NCI-H2227 treated with DMSO at 0.1 percent for 48 hours (cell line): ENCODE results near the gene DHRS4.
A peak's percentile ranks its signal among the peaks of the same experiment; 100 is the strongest.
"Not testable (repeated sequence)": the region's sequence is repeated elsewhere in the genome, so short reads cannot be mapped to it uniquely, and the experiment has no call there.

Experiments used
- DNase-seq: peaks from one replicate; lab custom pipeline; 2025; lab: John Stamatoyannopoulos, UW

DHRS4 gene

DNA sequence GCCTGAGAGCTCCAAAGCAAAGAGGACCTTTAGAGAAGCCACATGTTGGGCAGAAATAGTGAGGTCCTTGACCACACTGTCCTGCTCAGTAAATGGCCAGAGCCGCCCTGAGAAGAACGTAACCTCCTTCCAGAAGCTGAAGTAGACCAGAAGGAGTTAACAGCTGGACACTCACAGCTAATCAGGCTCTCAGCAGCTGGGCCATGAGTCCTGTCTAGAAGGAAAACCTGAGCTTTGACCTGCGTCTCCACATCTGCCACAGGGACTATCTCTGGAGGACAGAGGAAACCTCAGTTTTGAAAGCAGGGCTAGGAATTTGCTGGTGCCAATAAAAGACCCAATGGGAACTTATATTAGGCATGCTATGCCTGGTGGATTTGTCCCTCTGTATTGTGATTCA lies 12.3 kb upstream of the DHRS4 start:
- DNase-seq, result no peak

DNA sequence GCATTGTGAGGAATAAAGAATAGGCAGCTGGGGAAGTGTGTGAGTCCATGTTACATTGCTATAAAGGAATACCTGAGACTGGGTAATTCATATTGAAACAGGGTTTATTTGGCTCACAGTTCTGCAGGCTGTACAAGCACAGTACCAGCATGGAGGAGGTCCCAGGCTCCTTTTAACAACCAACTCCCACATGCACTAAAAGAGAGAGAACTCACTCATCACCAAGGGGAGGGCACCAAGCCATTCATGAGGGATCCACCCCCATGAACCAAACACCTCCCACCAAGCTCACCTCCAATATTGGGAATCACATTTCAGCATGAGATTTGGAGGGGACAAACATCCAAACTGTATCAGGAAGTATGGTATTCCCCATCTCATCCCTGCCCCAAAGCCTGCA lies 11.9 kb upstream of the DHRS4 start:
- no peak for DNase-seq

- DNase-seq, result no peak
Observed at GRCh38 chr14:23942587-23942986, 11.0 kb upstream of the DHRS4 start.

DNA sequence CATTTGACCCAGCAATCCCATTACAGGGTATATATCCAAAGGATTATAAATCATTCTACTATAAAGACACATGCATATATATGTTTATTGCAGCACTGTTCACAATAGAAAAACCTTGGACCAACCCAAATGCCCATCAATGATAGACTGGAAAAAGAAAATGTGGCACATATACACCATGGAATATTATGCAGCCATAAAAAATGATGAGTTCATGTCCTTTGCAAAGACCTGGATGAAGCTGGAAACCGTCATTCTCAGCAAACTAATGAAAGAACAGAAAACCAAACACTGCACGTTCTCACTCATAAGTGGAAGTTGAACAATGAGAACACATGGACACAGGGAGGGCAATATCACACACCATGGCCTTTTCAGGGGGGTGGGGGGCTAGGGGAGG lies 4.5 kb upstream of the DHRS4 start:
- not testable (repeated sequence) for DNase-seq

DNA sequence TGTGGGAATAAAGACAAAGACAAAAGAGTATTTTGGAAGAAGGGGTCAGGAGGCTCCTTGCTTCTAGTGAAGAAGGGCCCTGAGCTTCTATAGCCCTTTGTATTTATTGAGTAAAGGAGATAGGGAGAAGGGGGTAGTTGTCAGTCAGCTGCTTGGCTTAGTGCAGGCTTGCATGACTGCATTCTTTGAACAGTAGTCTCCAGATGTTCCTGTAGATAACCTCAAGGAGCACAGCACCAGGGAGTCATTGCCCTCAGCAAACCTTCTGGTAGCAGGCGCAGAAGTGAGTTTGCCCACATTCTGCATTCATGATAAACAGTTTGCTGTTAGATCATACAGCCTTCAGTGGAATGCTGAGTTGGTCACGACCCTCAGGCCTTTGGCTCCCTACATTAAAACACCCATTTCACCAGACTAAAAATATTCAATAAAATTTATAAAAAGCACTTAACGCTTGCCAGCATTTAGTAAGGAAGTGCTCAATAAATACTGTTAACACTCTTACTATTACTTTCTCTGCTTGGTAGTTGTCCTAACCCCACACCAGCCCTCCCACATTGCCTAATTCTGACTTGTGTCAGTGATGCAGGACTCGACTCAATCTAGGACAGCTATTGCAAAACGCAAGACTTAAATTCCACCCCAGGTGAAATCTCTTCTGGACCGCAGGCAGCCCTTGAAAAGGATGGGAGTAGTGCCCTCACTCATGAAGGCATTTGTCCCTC lies 3.0 kb upstream of the DHRS4 start:
- DNase-seq, result no peak

DNA sequence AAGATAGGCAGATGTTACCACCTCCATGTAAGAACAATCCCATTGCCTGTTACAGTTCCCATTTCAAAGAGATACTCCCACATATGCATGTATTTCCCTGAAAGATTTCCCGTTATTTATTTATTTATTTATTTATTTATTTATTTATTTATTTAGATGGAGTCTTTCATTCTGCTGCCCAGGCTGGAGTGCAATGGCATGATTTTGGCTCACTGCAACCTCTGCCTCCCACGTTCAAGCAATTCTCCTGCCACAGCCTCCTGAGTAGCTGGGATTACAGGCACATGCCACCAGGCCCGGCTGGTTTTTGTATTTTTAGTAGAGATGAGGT lies 2.5 kb upstream of the DHRS4 start:
- not testable (repeated sequence) for DNase-seq

DNA sequence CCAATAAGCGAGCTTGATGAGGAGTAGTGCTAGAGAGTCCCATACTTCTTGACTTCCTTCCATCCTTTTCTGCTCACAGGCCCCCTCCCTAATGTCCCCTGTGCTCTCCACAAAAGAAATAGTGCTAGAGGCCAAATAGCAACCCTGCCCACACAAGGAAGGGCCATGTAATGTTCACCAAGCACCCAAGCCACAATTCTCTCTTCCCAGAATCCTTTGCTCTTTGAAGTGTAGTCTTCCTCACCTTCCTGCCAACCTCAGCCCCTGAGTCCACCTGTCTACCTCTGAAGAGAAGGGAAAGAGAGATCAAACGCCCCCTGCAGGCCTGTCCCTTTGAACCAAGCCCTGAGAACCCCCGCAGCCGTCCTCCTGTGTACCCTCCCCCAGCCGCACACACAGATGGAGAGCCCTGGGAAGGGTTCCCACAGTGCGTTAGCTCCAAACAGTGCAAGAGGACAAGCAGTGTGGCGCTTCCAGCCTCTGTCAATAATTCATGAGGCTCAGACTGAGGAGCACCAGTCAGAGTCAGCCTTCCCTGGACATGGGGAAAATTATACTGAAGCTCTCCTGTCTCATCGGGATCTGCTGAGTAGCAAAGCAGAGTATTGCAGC lies 1.9 kb upstream of the DHRS4 start:
- peak; percentile 15 for DNase-seq

GRCh38 chr14:23953116-23953463 lies 480 bp upstream of the DHRS4 start:
- not testable (repeated sequence) for DNase-seq

- not testable (repeated sequence) for DNase-seq
Observed at GRCh38 chr14:23954279-23954614, 677 bp downstream of the DHRS4 start.

DNA sequence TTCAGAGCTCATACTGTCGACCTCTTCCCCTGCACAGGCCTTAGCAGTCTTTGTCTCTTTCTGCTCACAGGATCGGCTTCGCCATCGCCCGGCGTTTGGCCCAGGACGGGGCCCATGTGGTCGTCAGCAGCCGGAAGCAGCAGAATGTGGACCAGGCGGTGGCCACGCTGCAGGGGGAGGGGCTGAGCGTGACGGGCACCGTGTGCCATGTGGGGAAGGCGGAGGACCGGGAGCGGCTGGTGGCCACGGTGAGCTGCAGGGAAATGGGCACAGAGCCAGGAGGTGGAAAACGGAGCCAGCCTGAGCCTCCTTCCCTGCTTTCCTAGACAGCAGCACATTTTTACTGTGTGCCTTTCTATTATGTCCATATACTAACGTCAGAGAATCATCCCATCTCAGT lies 1.4 kb downstream of the DHRS4 start:
- not testable (repeated sequence) for DNase-seq

GRCh38 chr14:23955811-23956210 lies 2.2 kb downstream of the DHRS4 start:
- not testable (repeated sequence) for DNase-seq

DNA sequence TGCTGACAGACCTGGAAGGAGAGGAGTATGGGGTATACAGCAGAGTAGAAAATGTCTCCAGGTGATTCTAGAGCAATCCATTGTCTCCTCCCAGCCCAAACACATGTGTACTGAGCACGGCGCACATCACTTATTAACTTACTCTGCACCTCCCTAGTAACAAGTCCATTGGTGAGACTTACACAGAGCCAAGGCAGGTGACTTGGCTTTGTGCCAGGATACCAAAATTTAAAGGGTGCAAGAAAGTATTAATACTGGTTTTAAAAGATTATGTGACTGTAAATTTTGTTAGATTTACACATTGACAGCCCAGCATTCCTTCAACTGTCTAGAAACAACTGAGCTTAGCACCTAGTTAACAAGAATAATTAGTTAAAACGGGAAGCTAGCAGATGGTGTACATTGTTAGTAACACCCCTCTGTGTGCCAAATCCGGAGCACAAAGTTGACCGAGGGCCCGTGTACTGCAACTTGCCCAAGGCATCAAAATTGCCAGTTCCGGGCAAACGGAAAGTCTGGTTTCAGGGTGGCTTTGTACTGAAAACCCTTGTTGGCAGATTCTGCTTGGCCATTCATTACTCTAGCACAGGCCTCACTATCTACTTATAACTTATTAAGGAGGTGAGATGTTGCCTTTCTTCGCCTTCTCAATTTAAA lies 4.5 kb downstream of the DHRS4 start:
- DNase-seq, result not testable (repeated sequence)

- not testable (repeated sequence) for DNase-seq
Observed at GRCh38 chr14:23960899-23961298, 7.3 kb downstream of the DHRS4 start.

- DNase-seq, result not testable (repeated sequence)
Observed at GRCh38 chr14:23961704-23962103, 8.1 kb downstream of the DHRS4 start.

GRCh38 chr14:23969130-23969480 lies 15.5 kb downstream of the DHRS4 start:
- DNase-seq, result not testable (repeated sequence)

- DNase-seq, result peak; percentile 36
Observed at GRCh38 chr14:23969481-23970282, 16.1 kb downstream of the DHRS4 start.

DNA sequence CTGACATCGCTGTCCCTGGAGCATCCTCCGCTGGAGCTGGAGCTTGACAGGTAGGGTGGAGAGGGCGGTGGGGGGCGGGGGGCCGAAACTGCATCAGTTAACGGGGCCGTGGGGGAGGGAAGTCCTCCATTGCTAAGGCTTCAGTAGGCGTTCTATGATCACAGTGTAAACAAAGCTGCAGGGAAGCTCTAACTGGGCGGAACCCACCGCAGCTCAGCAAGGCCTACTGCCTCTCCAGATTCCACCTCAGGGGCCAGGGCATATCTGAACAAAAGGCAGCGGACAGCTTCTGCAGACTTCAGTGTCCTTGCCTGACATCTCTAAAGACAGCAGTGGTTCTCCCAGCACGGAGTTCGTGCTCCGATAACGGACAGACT lies 16.7 kb downstream of the DHRS4 start:
- not testable (repeated sequence) for DNase-seq

GRCh38 chr14:23973178-23973577 lies 19.6 kb downstream of the DHRS4 start:
- not testable (repeated sequence) for DNase-seq

- DNase-seq, result not testable (repeated sequence)
Observed at GRCh38 chr14:23974041-23974440, 20.5 kb downstream of the DHRS4 start.

DNA sequence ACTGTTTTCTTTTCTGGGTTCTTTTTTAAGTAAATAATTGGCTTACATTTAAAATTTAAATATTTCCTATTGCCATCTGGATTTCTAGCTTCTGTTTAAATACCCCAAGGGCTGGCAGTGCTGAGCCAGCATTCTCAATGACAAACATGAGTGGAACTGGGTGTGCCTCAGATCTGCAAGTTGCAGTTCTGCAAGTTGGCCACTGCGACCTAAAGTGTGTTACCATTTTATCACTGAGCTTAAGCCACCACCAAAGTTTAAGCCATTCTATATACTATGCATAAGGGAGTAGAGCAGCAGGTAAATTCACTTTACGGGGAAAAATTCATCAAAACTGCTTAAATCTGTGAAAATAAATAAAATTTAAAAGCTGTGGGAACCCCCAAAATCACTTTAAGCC lies 23.6 kb downstream of the DHRS4 start:
- DNase-seq, result not testable (repeated sequence)

- DNase-seq, result not testable (repeated sequence)
Observed at GRCh38 chr14:23981951-23982813, 28.6 kb downstream of the DHRS4 start.
